A549 (cell line): Measurements from ENCODE around the gene ACTR10. TPM values are rescaled to one million over a fixed set of nuclear protein-coding genes. Genes with fewer than 3 reads are reported as not detected.
A peak's percentile ranks its signal among the peaks of the same experiment; 100 is the strongest.

ENCODE experiments used
- ATAC-seq, 2 experiments: fragments of 200-7000 bp in 1 of 2; fragments of >200 bp in 1 of 2; cut with Nextera tagmentation in 1 of 2; cut with Tn5 transposase in 1 of 2; 3 replicates each; pipeline versions ENCODE4 v1.8.0 to v1.9.1; 2018 to 2020; ENCODE audit warnings: mild to moderate bottlenecking in 1 of 2, moderate library complexity in 1 of 2
- CTCF ChIA-PET: fragments of 300-600 bp; sonication (Branson Sonifier 250); formaldehyde crosslinking; extraction: SDS; loops from one replicate; lab custom pipeline; 2021; ENCODE audit warnings: antibody characterized with exemption, inconsistent platforms; lab: Yijun Ruan, JAX
- POLR2A ChIA-PET: fragments of 350-600 bp; formaldehyde crosslinking; extraction: SDS; loops from one replicate; lab custom pipeline; 2021; ENCODE audit warnings: antibody characterized with exemption, inconsistent platforms; lab: Yijun Ruan, JAX
- DNase-seq, 2 experiments: peaks; one replicate each; pipeline versions ENCODE4 v3.0.0 to v3.0.0-alpha.2; 2011 to 2016; ENCODE audit warnings: low read depth in 1 of 2, low spot score in 1 of 2
- FAIRE-seq: peaks from 2 replicates; lab custom pipeline; 2011; peaks lifted over from hg19 to GRCh38; lab: Jason Lieb, UNC
- H3K27ac ChIP-seq, 2 experiments: fragments of >200 bp; sonication (Bioruptor Twin); formaldehyde crosslinking; 3 replicates each; pipeline ENCODE4 v1.5.1; 2016 to 2017
- H3K4me1 ChIP-seq: fragments of >200 bp; sonication (Bioruptor Twin); formaldehyde crosslinking; 3 replicates; pipeline ENCODE4 v1.6.1; 2016
- H3K4me2 ChIP-seq: fragments of >200 bp; sonication (Bioruptor Twin); formaldehyde crosslinking; 3 replicates; pipeline ENCODE4 v1.6.1; 2016
- H3K4me3 ChIP-seq: fragments of >200 bp; sonication (Bioruptor Twin); formaldehyde crosslinking; 3 replicates; pipeline ENCODE4 v1.5.1; 2016
- H3K9me3 ChIP-seq: fragments of >200 bp; sonication (Bioruptor Twin); formaldehyde crosslinking; 3 replicates; pipeline ENCODE4 v1.6.1; 2016
- CBX8 ChIP-seq: fragments of 200-600 bp; sonication (generic); IDR thresholded peaks from 2 replicates; pipeline ENCODE4 v1.6.1; 2016
- EHF ChIP-seq: fragments of 250-450 bp; sonication (Bioruptor Pico); IDR thresholded peaks from 2 replicates; pipeline ENCODE4 v1.5.0; 2020; ENCODE audit warnings: mild to moderate bottlenecking
- EP300 ChIP-seq, 2 experiments: fragments of >200 bp; sonication (Bioruptor Twin); formaldehyde crosslinking; IDR thresholded peaks; 2 replicates in 1 of 2; 3 replicates in 1 of 2; pipeline ENCODE4 v1.6.1; 2016 to 2017
- ESRRA ChIP-seq: fragments of 150-350 bp; IDR thresholded peaks from 2 replicates; pipeline ENCODE4 v1.6.1; 2014; ENCODE audit warnings: mild to moderate bottlenecking, low read length, borderline replicate concordance
- GATA3 ChIP-seq: IDR thresholded peaks from 2 replicates; pipeline ENCODE4 v1.6.1; 2012; ENCODE audit warnings: borderline replicate concordance
- KDM5A ChIP-seq: fragments of 200-600 bp; sonication (generic); IDR thresholded peaks from 2 replicates; pipeline ENCODE4 v1.6.1; 2016; ENCODE audit warnings: antibody characterized with exemption, mild to moderate bottlenecking
- MAFK ChIP-seq: fragments of 450-650 bp; IDR thresholded peaks from 2 replicates; pipeline ENCODE4 v1.6.1; 2014; ENCODE audit not compliant: partially characterized antibody
- NFE2L2 ChIP-seq: fragments of 150-350 bp; conservative IDR thresholded peaks from 2 replicates; pipeline ENCODE4 v1.6.1; 2014; ENCODE audit warnings: low read length
- NPAS2 ChIP-seq: fragments of 250-450 bp; sonication (Bioruptor Pico); IDR thresholded peaks from 2 replicates; pipeline ENCODE4 v1.8.0; 2022; ENCODE audit warnings: mild to moderate bottlenecking, moderate library complexity, borderline replicate concordance
- PHF8 ChIP-seq: fragments of 200-600 bp; sonication (generic); IDR thresholded peaks from 2 replicates; pipeline ENCODE4 v1.6.1; 2016; ENCODE audit warnings: low read depth, mild to moderate bottlenecking, antibody characterized with exemption, moderate library complexity, borderline replicate concordance
- POLR2A ChIP-seq: IDR thresholded peaks from 2 replicates; pipeline ENCODE4 v1.6.1; 2012; ENCODE audit warnings: mild to moderate bottlenecking, low read length
- POLR2AphosphoS2 ChIP-seq: conservative IDR thresholded peaks from 2 replicates; pipeline ENCODE4 v1.6.1; 2012; ENCODE audit warnings: low read length, improper control_type of control experiment, inconsistent platforms
- RAD21 ChIP-seq, 2 experiments: fragments of >200 bp in 1 of 2; sonication (Bioruptor Twin) in 1 of 2; formaldehyde crosslinking in 1 of 2; IDR thresholded peaks in 1 of 2; conservative IDR thresholded peaks in 1 of 2; 2 replicates in 1 of 2; 3 replicates in 1 of 2; pipeline ENCODE4 v1.6.1; 2012 to 2018; ENCODE audit warnings: inconsistent platforms in 1 of 2
- SMC3 ChIP-seq: fragments of >200 bp; sonication (Bioruptor Twin); formaldehyde crosslinking; IDR thresholded peaks from 3 replicates; pipeline ENCODE4 v1.6.1; 2018; ENCODE audit warnings: inconsistent platforms
- SREBF2 ChIP-seq: fragments of 450-650 bp; IDR thresholded peaks from 2 replicates; pipeline ENCODE4 v1.6.1; 2014; ENCODE audit warnings: mild to moderate bottlenecking, moderate library complexity
- WGBS: methylation state at CpG from one replicate; pipeline ENCODE4 v1.1.6; 2017; ENCODE audit errors: missing lambda C conversion rate; 5-methylcytosine and 5-hydroxymethylcytosine counted together
- polyA plus RNA-seq, 4 experiments: library from polyadenylated mRNA; depleted of rRNA in 3 of 4; stranded (reverse); fragments of >200 nt; fragmentation: RNase III in 1 of 4; extraction: RNeasy Plus Mini Kit Qiagen cat#74134 plus additional on column Dnase treatment in 1 of 4; gene quantifications; 2 replicates in 3 of 4; 3 replicates in 1 of 4; pipeline ENCODE4 v1.2.3, GENCODE V29; 2011 to 2017
- TF ChIP-seq, protein P1 (sequence below): IDR thresholded peaks from 2 replicates; pipeline ENCODE4 v1.6.1; 2012; ENCODE audit warnings: low read depth, borderline replicate concordance
- TF ChIP-seq, protein P2 (sequence below): fragments of 450-650 bp; IDR thresholded peaks from 2 replicates; pipeline ENCODE4 v1.6.1; 2014; ENCODE audit warnings: antibody characterized with exemption
- TF ChIP-seq, protein P3 (sequence below): fragments of >200 bp; sonication (Bioruptor Twin); formaldehyde crosslinking; IDR thresholded peaks from 3 replicates; pipeline ENCODE4 v1.5.1; 2016
- TF ChIP-seq, protein P4 (sequence below): fragments of 250-450 bp; sonication (Bioruptor Pico); IDR thresholded peaks from 2 replicates; pipeline ENCODE4 v1.5.0; 2020; ENCODE audit warnings: low read depth, mild to moderate bottlenecking, moderate library complexity
- TF ChIP-seq, protein P5 (sequence below): IDR thresholded peaks from 2 replicates; pipeline ENCODE4 v1.6.1; 2012

ACTR10 gene
- polyA plus RNA-seq, 2 of the 4 experiments (the other 2 are of a cell fraction), result 47.1 to 101 TPM

DNA sequence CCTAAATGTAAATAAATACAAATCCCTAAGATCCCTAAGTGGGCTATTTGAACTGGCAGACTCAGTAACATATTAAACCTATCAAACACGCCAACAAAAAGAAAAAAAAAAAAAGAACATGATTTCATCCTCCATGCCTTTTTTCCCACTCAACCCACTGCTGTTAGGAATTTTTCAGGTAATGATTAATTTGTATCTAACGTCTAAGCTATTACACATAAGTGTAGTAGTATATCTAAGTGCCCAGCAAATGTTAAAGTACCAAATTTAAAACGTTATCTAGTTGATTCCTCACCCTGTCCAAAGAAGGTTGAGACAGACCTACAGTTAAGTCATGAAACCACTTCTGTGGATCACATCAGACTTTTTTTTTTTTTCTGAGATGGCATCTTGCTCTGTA is 82.0 kb downstream of the ACTR10 start:
- TF ChIP-seq PHF8, result no peak
- TF ChIP-seq NPAS2, result no peak
- TF ChIP-seq KDM5A, result no peak
- TF ChIP-seq RAD21 (conservative IDR thresholded peaks at IDR 0.05 in 1 of 2, IDR thresholded peaks at IDR 0.05 in 1 of 2), result no peak
- Histone ChIP-seq H3K4me1 (peaks cover 44% of the 10 kb centered on the region), H3K4me3 (no peak overlapping the region), H3K27ac (peak overlapping the region; percentile 4 to 62; a peak in 4 of 6 replicates), H3K9me3 (no peaks in the 10 kb centered on the region), H3K4me2 (peak overlapping the region; percentile 64)
- FAIRE-seq (no peak), DNase-seq (peak in 1 of 2 experiments; percentile 18), ATAC-seq (peak; percentile 41 to 54; a peak in 4 of 6 replicates)
- POLR2A ChIA-PET, result interaction anchor here (2.6 kb wide), 1 partner anchor 16 kb away, joined by 9 read pairs; the partner anchor contains the start of gene ARID4A
- CTCF ChIA-PET, result interaction anchor here (1.3 kb wide), 1 partner anchor 37 kb away, joined by 3 read pairs; the partner anchor contains the start of gene PSMA3
- WGBS, result 13% methylated on average over 3 of the region's 3 CpGs

DNA sequence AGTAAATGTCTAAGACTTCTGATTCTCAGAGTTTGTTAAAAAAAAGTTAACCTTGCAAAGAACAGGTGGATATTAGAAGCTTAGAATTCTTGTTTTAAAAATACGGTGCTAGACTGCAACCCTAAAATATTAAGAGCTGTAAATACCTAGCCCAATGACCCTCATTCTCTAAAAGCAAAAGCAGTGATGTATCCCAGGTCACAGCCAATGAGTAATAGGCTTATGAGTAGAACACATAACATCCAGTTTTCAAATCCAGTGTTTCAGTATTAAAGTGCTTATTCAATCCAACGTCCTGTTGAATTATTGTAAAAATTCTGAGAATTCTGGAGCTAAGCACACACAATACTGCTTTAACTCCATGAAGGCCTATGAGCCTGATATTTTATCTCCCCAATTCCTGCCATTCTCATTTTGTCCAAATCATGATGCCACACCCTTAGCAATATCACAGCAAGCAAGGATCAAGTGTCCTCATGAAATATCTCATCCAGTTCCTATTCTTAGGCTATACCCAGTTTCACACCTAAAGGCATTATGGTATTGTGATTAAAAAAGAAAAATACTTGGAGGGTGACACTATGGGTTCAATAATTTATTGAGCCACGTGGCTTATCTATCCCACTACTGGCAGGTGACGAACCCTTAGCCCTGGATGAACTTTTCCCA is 83.1 kb downstream of the ACTR10 start:
- DNase-seq (no peak), ATAC-seq (no peak), FAIRE-seq (no peak)
- CTCF ChIA-PET, result no interaction called here
- TF ChIP-seq, protein P1, sequence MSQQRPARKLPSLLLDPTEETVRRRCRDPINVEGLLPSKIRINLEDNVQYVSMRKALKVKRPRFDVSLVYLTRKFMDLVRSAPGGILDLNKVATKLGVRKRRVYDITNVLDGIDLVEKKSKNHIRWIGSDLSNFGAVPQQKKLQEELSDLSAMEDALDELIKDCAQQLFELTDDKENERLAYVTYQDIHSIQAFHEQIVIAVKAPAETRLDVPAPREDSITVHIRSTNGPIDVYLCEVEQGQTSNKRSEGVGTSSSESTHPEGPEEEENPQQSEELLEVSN, result no peak
- TF ChIP-seq GATA3 (no peak), SMC3 (no peak), MAFK (no peak), SREBF2 (no peak), RAD21 (conservative IDR thresholded peaks at IDR 0.05 in 1 of 2, IDR thresholded peaks at IDR 0.05 in 1 of 2) (no peak), ESRRA (no peak), POLR2A (no peak), NFE2L2 (no peak), POLR2AphosphoS2 (no peak), EHF (no peak), CBX8 (no peak), EP300 (IDR thresholded peaks at IDR 0.05) (no peak)
- TF ChIP-seq, protein P2, sequence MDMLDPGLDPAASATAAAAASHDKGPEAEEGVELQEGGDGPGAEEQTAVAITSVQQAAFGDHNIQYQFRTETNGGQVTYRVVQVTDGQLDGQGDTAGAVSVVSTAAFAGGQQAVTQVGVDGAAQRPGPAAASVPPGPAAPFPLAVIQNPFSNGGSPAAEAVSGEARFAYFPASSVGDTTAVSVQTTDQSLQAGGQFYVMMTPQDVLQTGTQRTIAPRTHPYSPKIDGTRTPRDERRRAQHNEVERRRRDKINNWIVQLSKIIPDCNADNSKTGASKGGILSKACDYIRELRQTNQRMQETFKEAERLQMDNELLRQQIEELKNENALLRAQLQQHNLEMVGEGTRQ, result no peak
- TF ChIP-seq, protein P3, sequence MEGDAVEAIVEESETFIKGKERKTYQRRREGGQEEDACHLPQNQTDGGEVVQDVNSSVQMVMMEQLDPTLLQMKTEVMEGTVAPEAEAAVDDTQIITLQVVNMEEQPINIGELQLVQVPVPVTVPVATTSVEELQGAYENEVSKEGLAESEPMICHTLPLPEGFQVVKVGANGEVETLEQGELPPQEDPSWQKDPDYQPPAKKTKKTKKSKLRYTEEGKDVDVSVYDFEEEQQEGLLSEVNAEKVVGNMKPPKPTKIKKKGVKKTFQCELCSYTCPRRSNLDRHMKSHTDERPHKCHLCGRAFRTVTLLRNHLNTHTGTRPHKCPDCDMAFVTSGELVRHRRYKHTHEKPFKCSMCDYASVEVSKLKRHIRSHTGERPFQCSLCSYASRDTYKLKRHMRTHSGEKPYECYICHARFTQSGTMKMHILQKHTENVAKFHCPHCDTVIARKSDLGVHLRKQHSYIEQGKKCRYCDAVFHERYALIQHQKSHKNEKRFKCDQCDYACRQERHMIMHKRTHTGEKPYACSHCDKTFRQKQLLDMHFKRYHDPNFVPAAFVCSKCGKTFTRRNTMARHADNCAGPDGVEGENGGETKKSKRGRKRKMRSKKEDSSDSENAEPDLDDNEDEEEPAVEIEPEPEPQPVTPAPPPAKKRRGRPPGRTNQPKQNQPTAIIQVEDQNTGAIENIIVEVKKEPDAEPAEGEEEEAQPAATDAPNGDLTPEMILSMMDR, result no peak
- TF ChIP-seq, protein P4, sequence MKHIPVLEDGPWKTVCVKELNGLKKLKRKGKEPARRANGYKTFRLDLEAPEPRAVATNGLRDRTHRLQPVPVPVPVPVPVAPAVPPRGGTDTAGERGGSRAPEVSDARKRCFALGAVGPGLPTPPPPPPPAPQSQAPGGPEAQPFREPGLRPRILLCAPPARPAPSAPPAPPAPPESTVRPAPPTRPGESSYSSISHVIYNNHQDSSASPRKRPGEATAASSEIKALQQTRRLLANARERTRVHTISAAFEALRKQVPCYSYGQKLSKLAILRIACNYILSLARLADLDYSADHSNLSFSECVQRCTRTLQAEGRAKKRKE, result no peak
- TF ChIP-seq, protein P5, sequence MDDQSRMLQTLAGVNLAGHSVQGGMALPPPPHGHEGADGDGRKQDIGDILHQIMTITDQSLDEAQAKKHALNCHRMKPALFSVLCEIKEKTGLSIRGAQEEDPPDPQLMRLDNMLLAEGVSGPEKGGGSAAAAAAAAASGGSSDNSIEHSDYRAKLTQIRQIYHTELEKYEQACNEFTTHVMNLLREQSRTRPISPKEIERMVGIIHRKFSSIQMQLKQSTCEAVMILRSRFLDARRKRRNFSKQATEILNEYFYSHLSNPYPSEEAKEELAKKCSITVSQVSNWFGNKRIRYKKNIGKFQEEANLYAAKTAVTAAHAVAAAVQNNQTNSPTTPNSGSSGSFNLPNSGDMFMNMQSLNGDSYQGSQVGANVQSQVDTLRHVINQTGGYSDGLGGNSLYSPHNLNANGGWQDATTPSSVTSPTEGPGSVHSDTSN, result no peak
- TF ChIP-seq, all 56 proteins: peak for 0
- Histone ChIP-seq H3K4me2 (peak overlapping the region; percentile 64; the same call in 1 of the 3 replicates), H3K9me3 (no peaks in the 10 kb centered on the region), H3K4me1 (peaks cover 44% of the 10 kb centered on the region), H3K27ac (no peak overlapping the region), H3K4me3 (no peak overlapping the region)
- POLR2A ChIA-PET, result no interaction called here
- WGBS, result 78% methylated on average over 4 of the region's 4 CpGs
